H9 (cell line): ENCODE data around the gene CA12. TPM values are rescaled to one million over a fixed set of nuclear protein-coding genes. Genes with fewer than 3 reads are reported as not detected.

ENCODE experiments used
- DNase-seq: peaks from one replicate; pipeline ENCODE4 v3.0.0-alpha.2; 2017
- H2AFZ ChIP-seq: one replicate; pipeline ENCODE4 v1.6.1; 2013; ENCODE audit warnings: mild to moderate bottlenecking, low read length, control low read depth, moderate library complexity
- H2AK5ac ChIP-seq: 2 replicates; pipeline ENCODE4 v1.6.1; 2013; ENCODE audit warnings: low read length, control low read depth, mixed read lengths; ENCODE audit not compliant: insufficient read length
- H2BK120ac ChIP-seq: one replicate; pipeline ENCODE4 v1.6.1; 2013; ENCODE audit warnings: low read depth, mild to moderate bottlenecking, low read length, control low read depth, inconsistent platforms; ENCODE audit not compliant: poor library complexity, severe bottlenecking
- H2BK12ac ChIP-seq: 2 replicates; pipeline ENCODE4 v1.6.1; 2013; ENCODE audit warnings: low read length, control low read depth, mixed read lengths, low read depth; ENCODE audit not compliant: insufficient read length
- H2BK15ac ChIP-seq: 2 replicates; pipeline ENCODE4 v1.6.1; 2013; ENCODE audit warnings: low read depth, low read length, control low read depth
- H2BK20ac ChIP-seq: one replicate; pipeline ENCODE4 v1.6.1; 2013; ENCODE audit warnings: low read depth, mild to moderate bottlenecking, low read length, control low read depth, inconsistent platforms; ENCODE audit not compliant: poor library complexity, severe bottlenecking
- H2BK5ac ChIP-seq: 2 replicates; pipeline ENCODE4 v1.6.1; 2013; ENCODE audit warnings: low read length, control low read depth, mixed read lengths; ENCODE audit not compliant: insufficient read length
- H3K14ac ChIP-seq: 2 replicates; pipeline ENCODE4 v1.6.1; 2013; ENCODE audit warnings: low read length, control low read depth; ENCODE audit not compliant: insufficient read depth
- H3K18ac ChIP-seq: 2 replicates; pipeline ENCODE4 v1.6.1; 2013; ENCODE audit warnings: low read depth, mild to moderate bottlenecking, mixed read lengths, low read length, control low read depth; ENCODE audit not compliant: insufficient read length
- H3K23ac ChIP-seq: 2 replicates; pipeline ENCODE4 v1.6.1; 2013; ENCODE audit warnings: low read length, control low read depth, mixed read lengths, low read depth; ENCODE audit not compliant: insufficient read length
- H3K23me2 ChIP-seq: 2 replicates; pipeline ENCODE4 v1.6.1; 2013; ENCODE audit warnings: low read depth, mild to moderate bottlenecking, mixed read lengths, low read length, control low read depth; ENCODE audit not compliant: insufficient read length, poor library complexity, severe bottlenecking
- H3K27ac ChIP-seq: 2 replicates; pipeline ENCODE4 v1.5.1; 2013; ENCODE audit warnings: low read length, control low read depth, mixed read lengths, low read depth; ENCODE audit not compliant: insufficient read length
- H3K27me3 ChIP-seq: 2 replicates; pipeline ENCODE4 v1.6.1; 2013; ENCODE audit warnings: low read length, control low read depth, inconsistent platforms; ENCODE audit not compliant: insufficient read depth
- H3K4ac ChIP-seq: 2 replicates; pipeline ENCODE4 v1.6.1; 2013; ENCODE audit warnings: low read depth, mild to moderate bottlenecking, control low read depth, inconsistent platforms, low read length, moderate library complexity
- H3K4me1 ChIP-seq: 2 replicates; pipeline ENCODE4 v1.6.1; 2013; ENCODE audit warnings: low read length, control low read depth, inconsistent platforms; ENCODE audit not compliant: insufficient read depth
- H3K4me2 ChIP-seq: 2 replicates; pipeline ENCODE4 v1.6.1; 2013; ENCODE audit warnings: low read length, control low read depth, mixed read lengths; ENCODE audit not compliant: insufficient read length, insufficient read depth
- H3K56ac ChIP-seq: 2 replicates; pipeline ENCODE4 v1.6.1; 2013; ENCODE audit warnings: low read depth, mild to moderate bottlenecking, mixed read lengths, low read length, control low read depth; ENCODE audit not compliant: insufficient read length
- H3K79me1 ChIP-seq: 2 replicates; pipeline ENCODE4 v1.6.1; 2013; ENCODE audit warnings: low read depth, mild to moderate bottlenecking, moderate library complexity, low read length, control low read depth, inconsistent platforms; ENCODE audit not compliant: insufficient read depth, poor library complexity, severe bottlenecking
- H3K79me2 ChIP-seq: 2 replicates; pipeline ENCODE4 v1.6.1; 2013; ENCODE audit warnings: low read length, control low read depth, inconsistent platforms; ENCODE audit not compliant: insufficient read depth
- H3K9ac ChIP-seq: 2 replicates; pipeline ENCODE4 v1.6.1; 2013; ENCODE audit warnings: low read length, control low read depth, mixed read lengths; ENCODE audit not compliant: insufficient read length; ENCODE audit errors: extremely low read depth
- H3K9me3 ChIP-seq: one replicate; pipeline ENCODE4 v1.6.1; 2013; ENCODE audit warnings: low read depth, low read length, inconsistent platforms; ENCODE audit not compliant: control insufficient read depth
- H3T11ph ChIP-seq: one replicate; pipeline ENCODE4 v1.6.1; 2013; ENCODE audit warnings: mild to moderate bottlenecking, low read length, control low read depth, inconsistent platforms
- H4K20me1 ChIP-seq: one replicate; pipeline ENCODE4 v1.6.1; 2013; ENCODE audit not compliant: control insufficient read depth, insufficient read length, insufficient read depth
- H4K5ac ChIP-seq: 2 replicates; pipeline ENCODE4 v1.6.1; 2013; ENCODE audit warnings: low read depth, mild to moderate bottlenecking, mixed read lengths, low read length, control low read depth; ENCODE audit not compliant: insufficient read length
- H4K8ac ChIP-seq: replicated peaks from 2 replicates; pipeline ENCODE4 v1.6.1; 2013; ENCODE audit warnings: low read length, control low read depth, mixed read lengths, low read depth; ENCODE audit not compliant: insufficient read length
- H4K91ac ChIP-seq: 2 replicates; pipeline ENCODE4 v1.6.1; 2013; ENCODE audit warnings: low read depth, mild to moderate bottlenecking, moderate library complexity, mixed read lengths, low read length, control low read depth; ENCODE audit not compliant: insufficient read length
- H3K27ac Mint-ChIP-seq, 3 experiments: 2 replicates in 2 of 3; 3 replicates in 1 of 3; pipeline ENCODE4 v1.8.0; 2020 to 2021; ENCODE audit warnings: mixed read lengths in 3 of 3, mild to moderate bottlenecking in 1 of 3, moderate library complexity in 1 of 3
- H3K27me3 Mint-ChIP-seq: 2 replicates; pipeline ENCODE4 v1.8.0; 2021; ENCODE audit warnings: low read depth, mild to moderate bottlenecking, moderate library complexity, mixed read lengths
- H3K36me3 Mint-ChIP-seq, 3 experiments: 2 replicates in 2 of 3; 3 replicates in 1 of 3; pipeline ENCODE4 v1.8.0; 2020 to 2021; ENCODE audit warnings: low read depth in 3 of 3, mixed read lengths in 3 of 3; ENCODE audit not compliant: insufficient read depth in 1 of 3
- H3K4me1 Mint-ChIP-seq, 2 experiments: 2 replicates each; pipeline ENCODE4 v1.8.0; 2020; ENCODE audit warnings: mixed read lengths in 2 of 2
- H3K4me3 Mint-ChIP-seq, 2 experiments: 2 replicates in 1 of 2; 3 replicates in 1 of 2; pipeline ENCODE4 v1.8.0; 2020 to 2021; ENCODE audit warnings: mild to moderate bottlenecking in 2 of 2, mixed read lengths in 2 of 2, moderate library complexity in 1 of 2
- H3K9me3 Mint-ChIP-seq, 2 experiments: 2 replicates in 1 of 2; 3 replicates in 1 of 2; pipeline ENCODE4 v1.8.0; 2020; ENCODE audit warnings: mild to moderate bottlenecking in 2 of 2, mixed read lengths in 2 of 2, moderate library complexity in 1 of 2
- CTCF ChIP-seq: fragments of 200-600 bp; sonication (generic); conservative IDR thresholded peaks from 3 replicates; pipeline ENCODE4 v1.8.0; 2021; ENCODE audit warnings: antibody characterized with exemption, mild to moderate bottlenecking
- WGBS: extraction: QIAGEN DNeasy Blood & Tissue Kit; methylation state at CpG from one replicate; pipeline ENCODE4 v1.1.7; 2013; ENCODE audit warnings: missing lambda C conversion rate, low lambda C conversion rate, mixed read lengths; ENCODE audit not compliant: insufficient read length; ENCODE audit errors: extremely low coverage; 5-methylcytosine and 5-hydroxymethylcytosine counted together
- total RNA-seq: library from RNA; stranded (reverse); gene quantifications from 2 replicates; pipeline ENCODE4 v1.2.1, GENCODE V29; 2021

The CA12 gene
- total RNA-seq, 1 experiment from 2014 or later, result 0.68 TPM

- H3K27ac Mint-ChIP-seq, result no peak overlapping the region
Observed at GRCh38 chr15:63358241-63359029, 23.2 kb downstream of the CA12 start.

More at GRCh38 chr15:63358241-63359029, 23.2 kb downstream of the CA12 start:
- H3K14ac ChIP-seq, result no peak overlapping the region
- no peaks in the 10 kb centered on the region; a peak in 1 of 7 replicates for H3K36me3 Mint-ChIP-seq
- DNase-seq, result no peak
- no peak overlapping the region for H4K8ac ChIP-seq
- no peaks in the 10 kb centered on the region for H3K79me2 ChIP-seq
- WGBS, result no CpG with 5 or more reads among the region's 15 CpGs
- H3K4me3 Mint-ChIP-seq, result no peak overlapping the region
- no peak overlapping the region for H4K5ac ChIP-seq
- H2BK20ac ChIP-seq, result no peak overlapping the region
- H3K79me1 ChIP-seq, result no peaks in the 10 kb centered on the region
- peaks cover 23 to 26% of the 10 kb centered on the region in 2 experiments for H3K4me1 Mint-ChIP-seq
- H3T11ph ChIP-seq, result no peak overlapping the region
- no peaks in the 10 kb centered on the region for H3K27me3 ChIP-seq
- no peaks in the 10 kb centered on the region for H4K20me1 ChIP-seq
- no peak overlapping the region for H4K91ac ChIP-seq
- H2BK12ac ChIP-seq, result no peak overlapping the region
- no peak overlapping the region for H2BK120ac ChIP-seq
- no peak overlapping the region for H3K23ac ChIP-seq
- peaks cover 6% of the 10 kb centered on the region for H3K27me3 Mint-ChIP-seq
- H3K23me2 ChIP-seq, result no peaks in the 10 kb centered on the region
- no peak for TF ChIP-seq CTCF
- no peak overlapping the region for H3K27ac ChIP-seq
- H3K18ac ChIP-seq, result no peak overlapping the region
- no peak overlapping the region for H3K4ac ChIP-seq
- H3K56ac ChIP-seq, result no peak overlapping the region
- H2AK5ac ChIP-seq, result no peak overlapping the region
- H3K9ac ChIP-seq, result no peak overlapping the region
- no peaks in the 10 kb centered on the region for H3K9me3 ChIP-seq
- no peak overlapping the region for H2BK5ac ChIP-seq
- H2BK15ac ChIP-seq, result no peak overlapping the region
- H2AFZ ChIP-seq, result no peak overlapping the region
- H3K4me1 ChIP-seq, result peaks cover 9% of the 10 kb centered on the region; the same call in 1 of the 2 replicates
- H3K4me2 ChIP-seq, result no peak overlapping the region
- no peaks in the 10 kb centered on the region for H3K9me3 Mint-ChIP-seq
